IPS DF 6.9 (cell line): ENCODE results near the gene P2RY2.

Source experiments
- DNase-seq: peaks from one replicate; pipeline ENCODE4 v3.0.0-alpha.2; 2013; ENCODE audit warnings: low read depth, low spot score
- H3K27ac ChIP-seq: one replicate; pipeline ENCODE4 v1.5.1; 2013; ENCODE audit warnings: low read length, control low read depth
- H3K27me3 ChIP-seq: 2 replicates; pipeline ENCODE4 v1.6.1; 2013; ENCODE audit warnings: mild to moderate bottlenecking, low read length; ENCODE audit not compliant: control insufficient read depth, insufficient read depth
- H3K36me3 ChIP-seq: 2 replicates; pipeline ENCODE4 v1.6.1; 2013; ENCODE audit warnings: low read length; ENCODE audit not compliant: control insufficient read depth, insufficient read depth
- H3K4me1 ChIP-seq: 2 replicates; pipeline ENCODE4 v1.6.1; 2013; ENCODE audit warnings: low read length; ENCODE audit not compliant: control insufficient read depth, insufficient read depth
- H3K4me3 ChIP-seq: 2 replicates; pipeline ENCODE4 v1.5.1; 2013; ENCODE audit warnings: mild to moderate bottlenecking, low read length
- H3K9me3 ChIP-seq: 2 replicates; pipeline ENCODE4 v1.6.1; 2013; ENCODE audit warnings: low read length, inconsistent platforms; ENCODE audit not compliant: control insufficient read depth, insufficient read depth
- WGBS: extraction: QIAGEN DNeasy Blood & Tissue Kit; methylation state at CpG from one replicate; pipeline ENCODE4 v1.1.7; 2013; ENCODE audit warnings: mixed read lengths, missing lambda C conversion rate; ENCODE audit not compliant: insufficient read length, insufficient coverage; 5-methylcytosine and 5-hydroxymethylcytosine counted together

P2RY2 gene

DNA sequence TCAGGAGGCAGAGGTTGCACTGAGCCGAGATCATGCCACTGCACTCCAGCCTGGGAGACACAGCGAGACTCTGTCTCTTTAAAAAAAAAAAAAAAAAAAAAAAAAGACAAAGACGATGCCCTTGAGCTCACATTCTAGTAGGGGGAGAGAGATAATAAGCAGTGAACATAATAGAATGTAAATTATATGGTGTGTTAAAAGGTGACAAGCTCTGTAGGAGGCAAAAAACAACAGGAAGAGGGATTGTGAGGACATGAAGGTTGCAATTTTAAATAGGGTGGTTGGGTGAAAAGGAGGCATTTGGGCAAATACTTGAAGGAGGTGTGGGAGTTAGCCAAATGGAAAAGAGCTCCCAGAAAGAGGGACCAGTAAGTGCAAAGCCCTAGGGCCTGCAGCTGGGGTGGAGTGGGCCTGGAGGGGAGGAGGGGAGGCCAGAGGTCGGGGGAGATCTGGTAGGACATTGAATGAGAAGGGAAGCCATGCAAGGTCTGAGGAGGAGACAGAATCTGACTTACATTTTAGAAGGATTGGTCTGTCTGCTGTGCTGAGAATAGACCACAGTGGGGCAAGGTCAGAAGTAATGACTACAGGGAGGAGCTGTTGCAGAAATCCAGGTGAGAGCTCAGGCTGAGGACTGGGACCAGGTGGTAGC is 26.6 kb downstream of the P2RY2 start:
- no peak overlapping the region for H3K27ac ChIP-seq
- no peaks in the 10 kb centered on the region for H3K36me3 ChIP-seq
- H3K4me1 ChIP-seq: peaks cover 4% of the 10 kb centered on the region
- DNase-seq: no peak
- no CpG with 5 or more reads among the region's 4 CpGs for WGBS
- H3K4me3 ChIP-seq: no peak overlapping the region
- no peaks in the 10 kb centered on the region for H3K9me3 ChIP-seq
- no peaks in the 10 kb centered on the region for H3K27me3 ChIP-seq

DNA sequence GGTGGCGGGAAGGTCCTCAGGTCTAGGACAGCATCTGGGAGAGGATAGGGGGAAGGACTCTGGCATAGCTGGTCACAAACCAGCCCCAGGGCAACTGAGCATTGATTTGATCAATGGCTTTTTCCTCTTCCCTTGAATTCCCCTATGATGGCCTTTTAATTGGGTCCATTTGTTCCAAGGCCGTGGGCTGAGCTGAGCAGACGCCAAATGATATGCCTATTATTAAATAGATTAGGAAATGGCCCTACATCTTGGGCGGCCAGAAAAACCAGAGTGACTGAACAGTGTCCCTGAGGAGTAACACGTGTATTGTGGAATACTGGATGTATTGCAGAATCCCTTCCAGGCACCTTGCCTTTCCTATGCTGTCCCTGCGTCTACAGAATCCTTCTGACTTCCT is 27.4 kb downstream of the P2RY2 start:
- H3K9me3 ChIP-seq: no peaks in the 10 kb centered on the region
- H3K4me1 ChIP-seq: peaks cover 4% of the 10 kb centered on the region
- WGBS: no CpG with 5 or more reads among the region's 6 CpGs
- H3K36me3 ChIP-seq: no peaks in the 10 kb centered on the region
- H3K4me3 ChIP-seq: no peak overlapping the region
- no peak overlapping the region for H3K27ac ChIP-seq
- DNase-seq: no peak
- H3K27me3 ChIP-seq: no peaks in the 10 kb centered on the region

DNA sequence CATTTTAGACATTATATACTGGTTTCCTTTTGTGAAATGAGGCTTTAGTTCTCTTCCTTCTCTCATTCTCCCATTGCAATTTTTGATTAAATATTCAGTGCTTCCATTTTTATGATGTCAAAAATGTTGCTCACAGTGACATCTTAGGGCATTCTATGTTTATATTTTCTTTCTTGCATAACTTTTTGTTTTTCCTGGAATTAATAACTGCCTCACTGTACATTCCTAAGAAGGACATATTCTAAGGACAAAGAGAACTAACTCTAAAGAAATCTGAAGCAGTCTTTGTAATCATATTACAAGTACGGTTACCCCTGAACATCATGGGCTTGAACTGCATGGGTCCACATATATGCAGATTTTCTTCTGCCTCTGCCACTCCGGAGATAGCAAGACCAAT is 28.2 kb downstream of the P2RY2 start:
- no peaks in the 10 kb centered on the region for H3K36me3 ChIP-seq
- no peak for DNase-seq
- H3K27ac ChIP-seq: no peak overlapping the region
- H3K9me3 ChIP-seq: no peaks in the 10 kb centered on the region
- no peak overlapping the region for H3K4me3 ChIP-seq
- H3K27me3 ChIP-seq: no peaks in the 10 kb centered on the region
- H3K4me1 ChIP-seq: peaks cover 4% of the 10 kb centered on the region; the same call in 1 of the 2 replicates
- no CpG with 5 or more reads among the region's 2 CpGs for WGBS

DNA sequence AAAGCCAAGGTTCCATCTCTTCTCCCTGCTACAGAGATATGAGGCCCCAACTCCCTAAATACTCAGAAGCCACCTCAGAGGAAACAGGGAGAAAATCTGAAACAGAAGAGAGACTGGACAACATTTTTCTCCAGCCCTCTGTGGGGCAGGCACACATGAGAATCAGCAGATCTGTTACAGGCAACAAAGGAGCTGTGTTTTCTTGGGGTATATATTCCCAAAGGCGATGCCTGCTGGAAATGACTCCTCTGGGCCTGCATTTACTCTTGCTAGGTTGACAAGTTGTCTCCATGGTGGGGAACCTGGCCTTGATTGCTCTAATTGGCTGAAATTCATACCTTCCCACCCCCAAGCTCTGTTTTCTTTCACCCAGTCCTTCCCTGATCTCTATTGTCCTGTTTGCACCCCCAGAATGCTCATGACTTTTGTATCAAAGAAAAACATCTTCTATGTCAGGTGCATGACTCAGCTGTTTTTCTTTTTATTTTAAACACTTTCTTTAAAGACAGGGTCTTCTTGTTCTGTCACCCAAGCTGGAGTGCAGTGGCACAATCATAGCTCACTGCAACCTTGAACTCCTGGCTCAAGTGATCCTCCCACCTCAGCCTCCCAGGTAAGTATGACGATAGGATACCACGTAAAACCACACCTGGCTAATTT is 30.6 kb downstream of the P2RY2 start:
- no peak for DNase-seq
- Histone ChIP-seq H3K4me3 (no peak overlapping the region), H3K27me3 (no peaks in the 10 kb centered on the region), H3K36me3 (no peaks in the 10 kb centered on the region), H3K9me3 (no peaks in the 10 kb centered on the region), H3K27ac (no peak overlapping the region), H3K4me1 (peaks cover 2% of the 10 kb centered on the region; the same call in 1 of the 2 replicates)
- no CpG with 5 or more reads among the region's 3 CpGs for WGBS

DNA sequence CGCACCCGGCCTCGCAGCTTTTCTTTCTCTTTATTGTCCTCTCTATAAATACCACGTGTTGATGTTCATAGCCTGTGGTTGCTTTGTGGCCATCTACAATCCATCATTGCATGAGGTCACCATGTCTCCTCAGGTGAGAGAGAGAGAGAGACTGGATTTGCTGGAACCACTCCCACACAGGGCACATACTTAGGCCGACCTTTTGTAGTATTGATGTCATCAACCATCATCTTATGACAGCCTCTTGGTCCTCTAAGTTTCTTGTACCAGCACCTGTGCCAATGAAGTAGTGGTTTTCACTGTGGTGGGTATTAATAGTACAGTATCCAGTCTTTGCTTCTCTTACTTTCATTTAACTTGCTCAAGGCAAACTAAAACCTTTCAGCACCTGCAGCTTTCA is 31.2 kb downstream of the P2RY2 start:
- no peaks in the 10 kb centered on the region for H3K9me3 ChIP-seq
- no peaks in the 10 kb centered on the region for H3K36me3 ChIP-seq
- WGBS: no CpG with 5 or more reads among the region's 5 CpGs
- H3K27me3 ChIP-seq: no peaks in the 10 kb centered on the region
- no peak overlapping the region for H3K27ac ChIP-seq
- DNase-seq: no peak
- no peak overlapping the region for H3K4me3 ChIP-seq
- H3K4me1 ChIP-seq: peaks cover 2% of the 10 kb centered on the region; the same call in 1 of the 2 replicates

DNA sequence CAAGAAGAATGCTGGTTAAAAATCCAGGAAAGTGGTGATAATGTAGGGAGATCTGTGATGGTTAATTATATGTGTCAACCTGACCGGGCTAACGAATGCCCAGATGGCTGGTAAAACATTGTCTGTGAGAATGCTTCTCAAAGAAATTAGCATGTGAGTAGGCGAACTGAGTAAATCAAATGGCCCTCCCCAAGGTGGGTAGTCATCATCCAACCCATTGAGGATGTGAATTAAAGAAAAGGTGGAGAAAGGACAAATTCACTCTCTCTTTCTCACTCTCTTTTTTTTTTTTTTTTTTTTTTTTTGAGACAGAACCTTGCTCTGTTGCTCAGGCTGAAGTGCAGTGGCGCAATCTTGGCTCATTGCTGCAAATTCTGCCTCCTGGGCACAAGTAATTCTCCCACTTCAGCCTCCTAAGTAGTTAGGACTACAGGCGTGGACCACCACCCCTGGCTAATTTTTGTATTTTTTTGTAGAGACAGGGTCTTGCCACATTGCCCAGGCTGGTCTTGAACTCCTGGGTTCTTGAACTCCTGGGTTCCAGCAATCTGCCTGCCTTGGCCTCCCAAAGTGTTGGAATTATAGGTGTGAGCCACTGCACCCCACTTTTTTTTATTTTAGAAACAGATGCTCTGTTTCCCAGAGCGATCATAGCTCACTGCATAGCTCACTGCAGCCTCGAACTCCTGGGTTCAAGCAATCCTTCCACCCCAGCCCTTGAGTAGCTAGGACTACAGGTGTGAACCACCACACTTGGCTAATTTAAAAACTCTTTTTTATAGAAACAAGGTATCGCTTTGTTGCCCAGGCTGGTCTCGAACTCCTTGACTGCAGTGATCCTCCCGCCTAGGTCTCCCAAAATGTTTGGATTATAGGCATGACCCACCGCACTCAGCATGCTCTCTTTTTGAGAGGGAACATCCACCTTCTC is 32.0 kb downstream of the P2RY2 start:
- Histone ChIP-seq H3K36me3 (no peaks in the 10 kb centered on the region), H3K27ac (no peak overlapping the region), H3K4me1 (peaks cover 2% of the 10 kb centered on the region; the same call in 1 of the 2 replicates), H3K9me3 (no peaks in the 10 kb centered on the region), H3K4me3 (no peak overlapping the region), H3K27me3 (no peaks in the 10 kb centered on the region)
- no peak for DNase-seq
- WGBS: no CpG with 5 or more reads among the region's 11 CpGs

DNA sequence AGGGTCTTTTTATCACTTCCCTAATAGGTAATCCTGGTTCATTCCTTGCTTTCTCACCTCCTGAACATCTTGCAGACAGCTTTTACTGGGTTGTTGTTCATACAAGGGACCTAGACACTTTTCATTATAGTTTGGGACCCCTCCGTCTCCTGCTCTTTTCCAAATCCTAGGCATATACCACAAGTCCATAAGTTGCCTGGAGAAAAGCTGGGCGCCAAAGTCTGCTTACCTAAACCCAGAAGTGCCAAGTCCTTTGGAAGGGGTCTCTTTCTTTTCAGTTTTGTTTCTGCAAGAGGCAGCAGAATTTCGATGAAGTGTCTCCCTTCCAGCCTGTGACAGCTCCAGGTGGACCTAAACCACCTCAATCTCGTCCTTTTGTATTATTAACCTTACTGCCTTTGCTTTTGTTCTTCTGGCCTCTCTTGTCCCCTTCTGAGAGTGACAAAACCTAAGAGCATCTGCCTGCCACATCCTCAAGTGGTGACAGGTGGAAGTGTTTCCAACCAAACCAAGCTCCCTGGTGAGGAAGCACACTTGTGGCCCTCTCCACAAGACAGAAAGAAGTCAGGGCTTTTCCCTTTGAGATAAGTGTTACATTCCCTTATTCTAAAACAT is 34.6 kb downstream of the P2RY2 start:
- no peaks in the 10 kb centered on the region for H3K9me3 ChIP-seq
- DNase-seq: no peak
- H3K4me3 ChIP-seq: no peak overlapping the region
- no CpG with 5 or more reads among the region's 4 CpGs for WGBS
- H3K27ac ChIP-seq: no peak overlapping the region
- H3K27me3 ChIP-seq: no peaks in the 10 kb centered on the region
- H3K36me3 ChIP-seq: no peaks in the 10 kb centered on the region
- H3K4me1 ChIP-seq: no peaks in the 10 kb centered on the region

DNA sequence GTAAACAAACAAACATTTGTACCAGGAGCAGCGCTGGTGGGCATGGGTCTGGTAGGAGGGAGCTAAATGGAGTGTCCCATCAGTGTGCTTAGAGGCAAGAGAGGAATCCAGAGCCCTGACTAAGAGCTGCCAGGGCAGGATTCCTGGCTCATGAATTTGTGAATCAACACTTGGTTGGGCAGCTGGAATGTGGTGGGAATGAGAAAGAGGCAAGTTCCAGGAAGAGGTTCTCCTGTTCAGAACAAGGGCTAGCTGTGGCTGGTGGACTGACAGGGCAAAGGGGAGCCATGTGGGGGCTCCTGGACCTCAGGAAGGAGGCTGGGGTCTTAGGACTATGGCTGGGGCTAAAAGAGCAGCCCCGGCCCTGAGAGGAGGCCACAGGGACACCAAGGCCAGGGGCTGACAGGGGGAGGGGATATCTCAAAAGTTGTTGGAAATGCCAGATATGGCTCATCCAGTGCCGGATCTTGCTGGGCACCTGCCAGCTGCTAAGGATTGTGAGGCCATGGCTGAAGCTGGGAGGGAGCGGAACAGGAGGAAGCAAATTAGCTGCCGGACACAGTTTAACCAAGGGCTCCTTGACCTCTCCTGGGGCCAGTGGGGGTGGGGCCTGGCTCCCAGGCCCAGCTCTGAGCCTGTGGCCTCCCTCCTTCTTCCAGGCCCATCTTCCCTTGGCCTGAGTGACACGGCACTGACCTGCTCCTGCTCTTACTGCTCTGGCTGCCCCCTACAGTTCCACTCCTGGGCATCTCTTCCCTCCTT is 39.4 kb downstream of the P2RY2 start:
- no peak for DNase-seq
- Histone ChIP-seq H3K27ac (no peak overlapping the region), H3K9me3 (no peaks in the 10 kb centered on the region), H3K4me1 (no peaks in the 10 kb centered on the region), H3K36me3 (no peaks in the 10 kb centered on the region), H3K27me3 (no peaks in the 10 kb centered on the region), H3K4me3 (no peak overlapping the region)
- no CpG with 5 or more reads among the region's 6 CpGs for WGBS

DNA sequence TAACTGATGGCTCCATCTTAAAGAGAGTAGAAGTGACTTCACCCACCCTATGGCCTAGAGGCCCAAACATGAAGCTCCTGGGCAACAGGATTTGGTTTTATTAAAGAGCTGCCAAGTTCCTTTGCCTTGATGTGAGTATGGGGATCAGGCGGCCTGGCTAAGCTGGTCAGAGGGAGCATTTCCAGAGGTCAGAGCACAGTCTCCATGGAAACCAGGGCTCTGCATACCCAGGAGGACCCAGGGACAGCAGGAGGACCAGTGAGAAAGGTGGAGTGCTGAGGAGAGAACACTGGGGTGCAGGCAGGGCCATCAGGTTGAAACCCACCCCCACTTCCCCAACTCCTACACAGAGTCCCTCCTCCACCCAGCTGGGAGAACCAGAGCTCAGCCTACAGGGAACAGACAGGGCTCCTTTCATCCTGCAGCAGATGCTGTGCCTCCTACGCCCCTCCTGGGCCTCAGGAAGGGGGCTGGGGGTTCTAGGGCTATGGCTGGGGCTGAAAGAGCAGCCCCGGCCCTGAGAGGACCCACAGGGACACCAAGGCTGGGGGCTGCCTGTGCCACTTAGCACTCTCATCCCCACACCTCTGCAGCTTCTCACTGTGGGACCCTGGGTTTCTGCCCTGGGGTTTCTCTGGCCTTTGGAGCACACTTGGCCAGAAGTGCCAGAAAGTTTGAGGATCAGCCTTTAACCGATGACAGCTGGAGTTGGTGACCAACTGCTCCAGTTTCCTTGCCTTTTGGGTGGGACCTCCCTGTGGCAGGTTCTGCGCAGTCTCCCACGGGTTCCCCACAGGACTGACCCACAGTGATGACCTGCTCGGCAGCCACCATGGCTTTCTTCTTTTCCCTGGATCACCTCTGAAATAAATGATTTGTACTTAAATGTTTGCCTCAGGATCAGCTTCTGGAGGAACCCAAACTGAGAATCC is 40.3 kb downstream of the P2RY2 start:
- no peak overlapping the region for H3K4me3 ChIP-seq
- 0 out of 2 replicates have a peak, but pooled peaks cover 3% of the 10 kb centered on the region for H3K27me3 ChIP-seq
- H3K27ac ChIP-seq: no peak overlapping the region
- H3K9me3 ChIP-seq: no peaks in the 10 kb centered on the region
- no peaks in the 10 kb centered on the region for H3K36me3 ChIP-seq
- no peaks in the 10 kb centered on the region for H3K4me1 ChIP-seq
- WGBS: no CpG with 5 or more reads among the region's 7 CpGs
- DNase-seq: no peak
